GM10248 (cell line): ENCODE data around the gene CCDC127.

Experiments
- CTCF ChIA-PET: fragments of 300-600 bp; sonication (Branson Sonifier 250); formaldehyde crosslinking; extraction: SDS; loops from one replicate; lab custom pipeline; 2021; ENCODE audit warnings: antibody characterized with exemption; lab: Yijun Ruan, JAX
- POLR2A ChIA-PET: fragments of 350-650 bp; sonication (Branson Sonifier 250); formaldehyde crosslinking; extraction: SDS; loops from one replicate; lab custom pipeline; 2020; ENCODE audit warnings: antibody characterized with exemption; lab: Yijun Ruan, JAX
- DNase-seq: peaks from one replicate; pipeline ENCODE4 v3.0.0; 2012; ENCODE audit errors: extremely low spot score
- CTCF ChIP-seq: IDR thresholded peaks from 2 replicates; pipeline ENCODE4 v1.5.1; 2012; ENCODE audit warnings: mild to moderate bottlenecking, low read depth; ENCODE audit errors: extremely low read depth, missing control alignments, control extremely low read depth

The CCDC127 gene

GRCh38 chr5:206927-207536 is 10.9 kb downstream of the CCDC127 start:
- ChIA-PET POLR2A (interaction anchor here (1.0 kb wide), 1 partner anchor 76 kb away, joined by 3 read pairs; no protein-coding TSS in a partner anchor), CTCF (interaction anchor here (1.8 to 2.0 kb wide), 2 partner anchors 12 to 19 kb away, joined by 7 to 10 read pairs; partner anchors contain the start of gene SDHA)
- no peak for TF ChIP-seq CTCF
- no peak for DNase-seq

GRCh38 chr5:206406-206805 is 11.5 kb downstream of the CCDC127 start:
- DNase-seq: no peak
- ChIA-PET POLR2A (no interaction called here), CTCF (no interaction called here)

DNA sequence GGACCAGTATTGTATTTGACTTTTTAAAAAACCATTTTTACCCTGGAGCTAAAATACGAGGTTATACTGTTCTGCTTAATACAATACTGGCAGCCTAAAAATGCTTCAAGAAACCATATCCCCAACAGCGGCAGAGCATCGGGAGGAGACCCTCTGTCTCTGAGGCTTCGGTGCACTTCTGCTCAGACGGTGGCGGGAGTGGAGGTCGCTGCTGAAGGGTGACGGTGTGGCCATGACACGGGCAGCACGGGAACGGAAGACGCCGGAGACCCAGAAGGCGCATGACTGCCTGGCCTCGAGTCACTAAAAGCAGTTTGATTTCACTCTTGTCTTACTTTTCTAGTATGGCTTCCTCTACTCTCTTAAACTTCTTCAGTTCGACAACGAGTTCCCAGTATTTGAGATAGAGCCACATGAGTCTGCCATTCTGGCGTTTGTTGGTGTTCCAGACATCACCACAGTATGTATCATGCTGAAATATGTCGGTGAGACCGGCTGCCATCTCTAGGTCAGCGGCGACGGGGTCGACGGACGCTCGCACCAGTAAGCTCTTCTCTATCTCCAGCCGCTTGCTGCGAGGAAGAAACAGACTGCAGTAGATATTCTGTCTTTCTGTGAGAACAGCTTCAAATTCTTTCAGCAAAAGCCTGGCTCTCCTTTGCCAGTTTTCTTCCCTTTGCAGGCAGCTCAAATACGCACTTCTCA is 12.8 kb downstream of the CCDC127 start:
- ChIA-PET POLR2A (no interaction called here), CTCF (no interaction called here)
- DNase-seq: no peak
- no peak for TF ChIP-seq CTCF

More at GRCh38 chr5:206406-206805, 11.5 kb downstream of the CCDC127 start:
- no peak for TF ChIP-seq CTCF

- no peak for TF ChIP-seq CTCF
- POLR2A ChIA-PET: no interaction called here
- no peak for DNase-seq
- CTCF ChIA-PET: no interaction called here
Observed at GRCh38 chr5:204462-204861, 13.5 kb downstream of the CCDC127 start.

DNA sequence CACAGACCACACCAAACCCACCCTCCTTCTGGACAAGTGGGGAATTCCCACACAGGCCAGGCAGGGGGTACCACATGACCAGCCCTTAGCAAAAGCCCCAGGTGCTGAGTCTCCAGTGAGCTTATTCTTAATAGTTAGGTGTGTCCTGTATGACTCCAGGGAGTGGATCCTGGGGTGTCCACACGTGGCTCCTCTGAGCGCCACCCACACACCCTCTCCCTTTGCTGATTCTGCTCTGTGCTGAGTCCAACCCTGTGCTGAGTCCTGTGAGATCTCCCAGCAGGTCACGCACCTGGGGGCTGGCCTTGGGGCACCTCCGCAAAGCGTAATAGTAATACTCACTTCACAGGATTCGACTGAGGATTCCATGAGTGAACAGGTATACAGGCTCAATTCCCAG is 14.0 kb downstream of the CCDC127 start:
- ChIA-PET CTCF (interaction anchor here (1.7 to 2.1 kb wide), 2 partner anchors 15 kb away, joined by 6 read pairs; partner anchors contain the start of genes CCDC127 and SDHA), POLR2A (no interaction called here)
- TF ChIP-seq CTCF: no peak
- DNase-seq: no peak

DNA sequence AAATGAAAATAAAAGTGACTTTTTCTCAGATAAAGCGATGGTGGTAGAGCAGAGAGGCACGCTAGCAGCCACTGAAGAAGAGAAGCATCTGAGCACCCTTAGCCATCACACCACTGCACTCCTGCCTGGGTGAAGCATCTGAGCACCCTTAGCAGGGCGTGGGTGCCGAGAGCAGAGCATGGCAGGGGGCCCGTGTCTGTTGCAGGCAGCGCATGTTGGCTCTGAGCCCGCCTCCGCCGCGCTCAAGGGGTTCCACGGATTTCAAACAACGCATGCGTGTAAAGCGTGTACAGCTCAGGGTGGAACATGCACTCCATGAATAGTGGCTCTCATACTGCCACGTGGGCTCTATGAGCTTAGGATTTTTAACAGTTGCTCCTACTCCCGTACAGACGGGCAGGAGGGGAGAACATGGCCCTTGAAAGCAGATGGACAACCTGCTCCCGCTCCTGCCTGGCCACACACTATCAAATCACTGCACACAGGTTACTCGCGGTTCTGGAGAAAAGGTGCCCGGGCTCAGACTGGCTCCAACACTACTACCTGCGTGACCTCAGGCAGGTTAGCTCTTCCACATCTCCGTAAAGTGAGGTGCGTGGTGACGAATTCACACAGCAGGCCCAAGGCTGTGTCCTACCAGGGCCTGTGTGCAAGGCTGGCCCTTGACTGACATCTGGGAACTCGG is 14.6 kb downstream of the CCDC127 start:
- POLR2A ChIA-PET: no interaction called here
- CTCF ChIA-PET: interaction anchor here (1.1 to 2.1 kb wide), 3 partner anchors 15 to 700 kb away, joined by 3 to 6 read pairs (median 6); partner anchors contain the start of genes CCDC127 and SDHA
- DNase-seq: no peak
- no peak for TF ChIP-seq CTCF
